Gastroesophageal sphincter (tissue), 4 donors: ENCODE measurements around the gene LINC00237. TPM values are rescaled to one million over a fixed set of nuclear protein-coding genes. Genes with fewer than 3 reads are reported as not detected.

ENCODE experiments used
- ATAC-seq: fragments of 150-250 bp; one replicate; pipeline ENCODE4 v1.9.1; 2016; ENCODE audit warnings: mild to moderate bottlenecking, moderate library complexity
- H3K27ac ChIP-seq, 4 donors: fragments of 200-600 bp; sonication (generic) in 3 of 4; 1 replicate in 3 of 4; 2 replicates in 1 of 4; pipeline ENCODE4 v1.5.1; 2016 to 2019
- H3K27me3 ChIP-seq: fragments of 200-600 bp; sonication (generic); one replicate; pipeline ENCODE4 v1.5.1; 2019
- H3K36me3 ChIP-seq, 2 donors: fragments of 200-600 bp; sonication (generic); one replicate each; pipeline ENCODE4 v1.5.1; 2019; ENCODE audit warnings: control low read depth in 1 of 2
- H3K4me1 ChIP-seq, 3 donors: fragments of 200-600 bp; sonication (generic); 1 replicate in 2 of 3; 2 replicates in 1 of 3; pipeline ENCODE4 v1.5.1; 2016 to 2019; ENCODE audit warnings: control low read depth in 2 of 3
- H3K4me3 ChIP-seq, 2 donors: fragments of 200-600 bp; sonication (generic); one replicate each; pipeline ENCODE4 v1.5.1; 2019; ENCODE audit warnings: mild to moderate bottlenecking in 1 of 2, moderate library complexity in 1 of 2
- H3K9me3 ChIP-seq, 3 donors: fragments of 200-600 bp; sonication (generic); one replicate each; pipeline ENCODE4 v1.5.1; 2017 to 2019; ENCODE audit warnings: control low read depth in 2 of 3
- CTCF ChIP-seq, 4 experiments: fragments of 200-600 bp in 2 of 4; fragments of 450-650 bp in 2 of 4; sonication (generic) in 1 of 4; IDR thresholded peaks; one replicate each; pipeline ENCODE4 v1.5.1; 2017 to 2019; ENCODE audit warnings: antibody characterized with exemption in 4 of 4, mild to moderate bottlenecking in 2 of 4, moderate library complexity in 2 of 4
- EP300 ChIP-seq: sonication (generic); formaldehyde crosslinking; IDR thresholded peaks from one replicate; pipeline ENCODE4 v1.6.1; 2017; ENCODE audit warnings: antibody characterized with exemption, mild to moderate bottlenecking
- POLR2A ChIP-seq, 2 donors: fragments of 450-650 bp; IDR thresholded peaks; one replicate each; pipeline ENCODE4 v1.6.1; 2017; ENCODE audit warnings: antibody characterized with exemption in 2 of 2, mild to moderate bottlenecking in 2 of 2, moderate library complexity in 1 of 2
- POLR2AphosphoS5 ChIP-seq: sonication (generic); formaldehyde crosslinking; IDR thresholded peaks from one replicate; pipeline ENCODE4 v1.6.1; 2017; ENCODE audit warnings: antibody characterized with exemption
- WGBS, 2 donors: methylation state at CpG; one replicate each; pipeline ENCODE4 v1.1.5; 2018; ENCODE audit warnings: low coverage in 1 of 2; 5-methylcytosine and 5-hydroxymethylcytosine counted together
- total RNA-seq, 4 donors: library from RNA; depleted of rRNA; stranded (reverse); fragments of >200 nt; gene quantifications; one replicate each; pipeline ENCODE4 v1.1.0, GENCODE V29; 2016

The LINC00237 gene
- total RNA-seq, 4 donors from 2014 or later = not detected

GRCh38 chr20:21104466-21104761, 1.7 kb downstream of the LINC00237 start:
- no peak for TF ChIP-seq EP300
- no peak for TF ChIP-seq POLR2AphosphoS5
- no peak for TF ChIP-seq CTCF (IDR thresholded peaks at IDR 0.05)
- TF ChIP-seq POLR2A (IDR thresholded peaks at IDR 0.05) = no peak
- no peak overlapping the region for H3K4me3 ChIP-seq
- ATAC-seq = no peak
- 19% methylated on average over 4 of the region's 5 CpGs; no CpG with 5 or more reads in 1 of the 2 donors for WGBS, 2 donors
- no peak overlapping the region for H3K27ac ChIP-seq
- H3K4me1 ChIP-seq = peaks cover 0 to 63% (median 32%) of the 10 kb centered on the region in 3 donors
- H3K36me3 ChIP-seq = no peaks in the 10 kb centered on the region
- H3K9me3 ChIP-seq = no peaks in the 10 kb centered on the region
- H3K27me3 ChIP-seq = peaks cover 100% of the 10 kb centered on the region

- TF ChIP-seq POLR2AphosphoS5 = no peak
- TF ChIP-seq POLR2A (IDR thresholded peaks at IDR 0.05) = no peak
- Histone ChIP-seq H3K27ac (no peak overlapping the region), H3K4me3 (no peak overlapping the region), H3K4me1 (peaks cover 0 to 64% (median 32%) of the 10 kb centered on the region in 3 donors), H3K9me3 (no peaks in the 10 kb centered on the region), H3K27me3 (peaks cover 100% of the 10 kb centered on the region), H3K36me3 (no peaks in the 10 kb centered on the region)
- WGBS, 2 donors = 5% methylated on average over 14 to 23 of the region's 32 CpGs
- ATAC-seq = no peak
Measured at GRCh38 chr20:21103582-21104465, 2.3 kb downstream of the LINC00237 start.

- Histone ChIP-seq H3K36me3 (no peaks in the 10 kb centered on the region), H3K27ac (no peak overlapping the region), H3K4me1 (peaks cover 0 to 64% (median 32%) of the 10 kb centered on the region in 3 donors), H3K27me3 (peaks cover 100% of the 10 kb centered on the region), H3K4me3 (peak overlapping the region in 1 of 2 donors; percentile 46), H3K9me3 (no peaks in the 10 kb centered on the region)
- ATAC-seq = no peak
- 4 to 7% methylated on average over 5 to 8 of the region's 38 CpGs for WGBS, 2 donors
- TF ChIP-seq CTCF (IDR thresholded peaks at IDR 0.05) (no peak), EP300 (no peak), POLR2A (IDR thresholded peaks at IDR 0.05) (no peak), POLR2AphosphoS5 (no peak)
Measured at GRCh38 chr20:21102603-21103311, 3.4 kb downstream of the LINC00237 start.

GRCh38 chr20:21101932-21102575, 4.1 kb downstream of the LINC00237 start:
- peaks cover 0 to 64% (median 32%) of the 10 kb centered on the region in 3 donors for H3K4me1 ChIP-seq
- H3K36me3 ChIP-seq = no peaks in the 10 kb centered on the region
- TF ChIP-seq EP300 (no peak), POLR2A (IDR thresholded peaks at IDR 0.05) (no peak), POLR2AphosphoS5 (no peak), CTCF (IDR thresholded peaks at IDR 0.05) (no peak)
- peak overlapping the region in 1 of 4 donors; percentile 38 for H3K27ac ChIP-seq
- 0 to 17% methylated on average over 1 to 2 of the region's 35 CpGs for WGBS, 2 donors
- no peak for ATAC-seq
- H3K9me3 ChIP-seq = no peaks in the 10 kb centered on the region
- H3K4me3 ChIP-seq = peak overlapping the region in 1 of 2 donors; percentile 46
- H3K27me3 ChIP-seq = peaks cover 98% of the 10 kb centered on the region

- peaks cover 98% of the 10 kb centered on the region for H3K27me3 ChIP-seq
- H3K9me3 ChIP-seq = no peaks in the 10 kb centered on the region
- peak overlapping the region in 1 of 2 donors; percentile 46 for H3K4me3 ChIP-seq
- H3K36me3 ChIP-seq = no peaks in the 10 kb centered on the region
- peaks cover 0 to 64% (median 32%) of the 10 kb centered on the region in 3 donors for H3K4me1 ChIP-seq
- peak; percentile 27 for ATAC-seq
- H3K27ac ChIP-seq = peak overlapping the region in 1 of 4 donors; percentile 38
- TF ChIP-seq EP300 = no peak
- TF ChIP-seq POLR2AphosphoS5 = no peak
- no peak for TF ChIP-seq CTCF (IDR thresholded peaks at IDR 0.05)
- TF ChIP-seq POLR2A (IDR thresholded peaks at IDR 0.05) = no peak
- WGBS, 2 donors = no CpG with 5 or more reads among the region's 35 CpGs
Measured at GRCh38 chr20:21101453-21101931, 4.7 kb downstream of the LINC00237 start.
